ENCODE results near the gene DYNLT5. TPM values are rescaled to one million over a fixed set of nuclear protein-coding genes. Genes with fewer than 3 reads are reported as not detected.
"Not testable (repeated sequence)": the region's sequence is repeated elsewhere in the genome, so short reads cannot be mapped to it uniquely, and the experiment has no call there.

The DYNLT5 gene
- total RNA-seq, 5 donors from 2014 or later (not counting 1 experiment from before 2014, with no cell fraction given) = 0.78 TPM; not detected in 4

DNA sequence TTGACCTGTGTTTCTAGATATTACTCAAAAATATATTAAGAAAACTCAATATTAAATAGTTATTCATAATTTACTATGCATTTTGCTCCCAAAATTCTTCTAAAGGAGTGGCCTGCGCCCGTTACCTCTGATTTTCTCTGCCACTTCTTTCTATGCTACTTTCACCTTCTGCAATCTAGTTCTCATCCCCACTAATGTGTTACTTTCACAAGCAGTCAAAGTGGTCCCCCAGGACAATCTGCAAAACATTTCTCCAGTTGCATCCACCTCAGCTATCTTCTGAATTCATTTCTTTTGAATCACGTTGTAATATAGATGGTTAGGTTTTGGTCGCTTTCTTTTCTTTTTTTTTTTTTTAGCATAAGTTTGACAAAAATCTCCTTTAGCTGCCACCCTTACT lies 35.4 kb downstream of the DYNLT5 start:
- H3K27ac ChIP-seq (ENCODE audit: low read length) = no peak overlapping the region
- H3K9me3 ChIP-seq = no peaks in the 10 kb centered on the region
- no peaks in the 10 kb centered on the region for H3K36me3 Mint-ChIP-seq
- no peaks in the 10 kb centered on the region for H3K36me3 ChIP-seq (ENCODE audit: control insufficient read depth in 2 of 2, extremely low read depth in 1 of 2, insufficient read depth in 1 of 2, low read length in 1 of 2)
- no peak overlapping the region for H3K4me3 ChIP-seq (ENCODE audit: control insufficient read depth in 1 of 2, extremely low read depth in 1 of 2, low read length in 1 of 2)
- H3K4me3 Mint-ChIP-seq = no peak overlapping the region
- H3K9me3 Mint-ChIP-seq = no peaks in the 10 kb centered on the region
- 61% methylated on average over 2 of the region's 4 CpGs for WGBS (ENCODE audit: insufficient coverage)
- no peaks in the 10 kb centered on the region for H3K27me3 Mint-ChIP-seq
- DNase-seq (no peak), ATAC-seq (replicated peaks in 1 of 4) (no peak)
- ChIA-PET CTCF (interaction anchor here in 1 of 2 donors (0.6 kb wide), 1 partner anchor 424 kb away, joined by 4 read pairs; no protein-coding TSS in a partner anchor), POLR2A (interaction anchor here in 1 of 2 donors (0.6 kb wide), 2 partner anchors 18 to 143 kb away, joined by 5 to 7 read pairs; no protein-coding TSS in a partner anchor)
- no peaks in the 10 kb centered on the region for H3K27me3 ChIP-seq (replicated peaks in 1 of 2; ENCODE audit: control insufficient read depth in 2 of 2, extremely low read depth in 1 of 2, insufficient read depth in 2 of 2, low read length in 1 of 2)
- peaks cover 3 to 18% of the 10 kb centered on the region in 2 experiments for H3K4me1 ChIP-seq (ENCODE audit: control insufficient read depth in 1 of 2, extremely low read depth in 1 of 2, insufficient read depth in 2 of 2, low read length in 2 of 2)
- peaks cover 12 to 14% (median 13%) of the 10 kb centered on the region in 3 donors for H3K4me1 Mint-ChIP-seq
- H3K27ac Mint-ChIP-seq = peak overlapping the region in 1 of 2 donors; percentile 41

DNA sequence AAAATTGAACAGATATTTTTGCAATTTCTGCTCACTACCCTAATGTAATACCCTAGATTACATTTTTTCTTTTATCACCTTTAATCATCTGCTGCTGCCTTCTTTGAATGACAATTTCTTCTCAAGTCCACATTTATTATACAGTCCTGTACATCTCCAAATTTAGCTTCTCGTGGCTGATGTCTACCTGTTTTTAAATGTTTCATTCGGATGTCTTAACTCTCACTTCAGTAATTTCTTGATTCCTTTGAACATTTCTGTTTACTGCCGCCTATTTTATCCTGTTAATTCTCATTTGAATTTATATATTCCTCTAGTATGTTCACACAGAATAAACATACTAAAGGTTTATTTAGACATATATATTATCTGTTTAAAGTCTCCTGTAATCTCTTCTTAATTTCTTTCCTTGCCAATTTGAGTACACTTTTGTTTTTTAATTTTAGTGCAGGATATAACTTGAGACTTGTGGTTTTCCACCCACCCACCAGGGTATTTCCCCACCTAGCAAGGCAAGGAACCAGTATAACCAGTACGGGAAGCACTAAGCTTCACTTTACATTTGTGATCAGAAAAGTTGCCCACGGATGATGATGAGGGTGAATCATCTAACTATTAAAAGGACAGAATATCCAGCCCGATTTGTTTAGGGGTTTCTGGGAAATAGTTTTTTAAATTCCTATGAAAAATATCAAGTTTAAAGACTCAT lies 36.1 kb downstream of the DYNLT5 start:
- ATAC-seq (replicated peaks in 1 of 4) = peak; percentile 61 to 100 (median 87)
- Mint-ChIP-seq H3K4me1 (peaks cover 12 to 14% (median 13%) of the 10 kb centered on the region in 3 donors), H3K27me3 (no peaks in the 10 kb centered on the region), H3K9me3 (no peaks in the 10 kb centered on the region), H3K27ac (peak overlapping the region; percentile 55 to 62), H3K4me3 (peak overlapping the region; percentile 29 to 61 (median 38)), H3K36me3 (no peaks in the 10 kb centered on the region)
- DNase-seq = peak in 28 of 35 experiments; percentile 2 to 67 (median 22)
- no peaks in the 10 kb centered on the region for H3K9me3 ChIP-seq
- ChIA-PET CTCF (interaction anchor here in 1 of 2 donors (0.6 to 0.9 kb wide), 2 partner anchors 11 to 424 kb away, joined by 3 to 4 read pairs; no protein-coding TSS in a partner anchor), POLR2A (interaction anchor here in 1 of 2 donors (0.6 kb wide), 3 partner anchors 18 to 406 kb away, joined by 3 to 7 read pairs (median 5); no protein-coding TSS in a partner anchor)
- no peak overlapping the region for H3K27ac ChIP-seq (ENCODE audit: low read length)
- H3K36me3 ChIP-seq (ENCODE audit: control insufficient read depth in 2 of 2, extremely low read depth in 1 of 2, insufficient read depth in 1 of 2, low read length in 1 of 2) = no peaks in the 10 kb centered on the region
- no peaks in the 10 kb centered on the region for H3K27me3 ChIP-seq (replicated peaks in 1 of 2; ENCODE audit: control insufficient read depth in 2 of 2, extremely low read depth in 1 of 2, insufficient read depth in 2 of 2, low read length in 1 of 2)
- WGBS (ENCODE audit: insufficient coverage) = no CpG with 5 or more reads among the region's 6 CpGs
- peaks cover 3 to 18% of the 10 kb centered on the region in 2 experiments for H3K4me1 ChIP-seq (ENCODE audit: control insufficient read depth in 1 of 2, extremely low read depth in 1 of 2, insufficient read depth in 2 of 2, low read length in 2 of 2)
- no peak overlapping the region for H3K4me3 ChIP-seq (ENCODE audit: control insufficient read depth in 1 of 2, extremely low read depth in 1 of 2, low read length in 1 of 2)

DNA sequence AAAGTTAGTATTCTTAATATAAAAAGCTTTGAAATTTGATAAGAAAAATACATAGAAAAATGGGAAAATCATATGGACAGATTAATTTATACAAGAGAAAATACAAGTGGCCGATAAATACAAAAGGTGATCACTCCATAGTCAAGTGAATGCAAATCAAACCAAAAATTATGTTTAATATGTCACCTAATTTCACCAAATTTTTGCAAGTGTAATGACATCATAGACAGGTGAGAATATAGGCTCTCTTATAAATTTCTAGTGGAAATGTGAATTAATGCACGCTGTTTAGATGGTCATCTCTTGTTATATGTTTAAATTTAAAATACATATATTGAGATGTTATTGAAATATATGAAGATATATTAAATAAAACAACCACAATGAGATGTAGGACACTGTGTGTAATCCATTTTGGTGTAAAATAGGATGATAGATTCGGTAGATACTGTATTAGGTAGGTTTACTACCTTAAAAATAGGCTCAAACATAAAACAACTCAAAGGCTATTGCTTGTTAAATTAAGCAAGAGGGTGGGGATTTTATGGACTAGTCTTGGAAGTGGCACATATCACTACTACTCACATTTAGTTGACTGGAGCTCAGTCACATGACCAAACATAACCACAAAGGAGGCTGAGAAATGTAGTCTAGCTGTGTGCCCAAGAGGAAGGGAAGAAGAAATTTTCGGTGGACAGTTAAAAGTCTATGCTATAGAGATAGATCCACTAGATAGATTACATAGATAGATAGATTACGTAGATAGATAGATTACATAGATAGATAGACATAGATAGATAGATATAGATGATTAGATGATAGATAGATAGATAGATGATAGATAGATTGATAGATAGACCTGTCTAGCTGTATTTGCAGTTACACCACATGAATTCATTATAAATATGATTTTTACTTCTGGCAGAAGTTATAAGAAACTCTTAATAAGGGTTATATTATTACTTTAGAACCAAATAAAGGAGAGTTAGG lies 39.7 kb downstream of the DYNLT5 start:
- Histone ChIP-seq H3K9me3 (no peaks in the 10 kb centered on the region), H3K4me1 (ENCODE audit: control insufficient read depth in 1 of 2, extremely low read depth in 1 of 2, insufficient read depth in 2 of 2, low read length in 2 of 2) (peaks cover 3 to 18% of the 10 kb centered on the region in 2 experiments), H3K27me3 (replicated peaks in 1 of 2; ENCODE audit: control insufficient read depth in 2 of 2, extremely low read depth in 1 of 2, insufficient read depth in 2 of 2, low read length in 1 of 2) (no peaks in the 10 kb centered on the region), H3K27ac (ENCODE audit: low read length) (no peak overlapping the region), H3K4me3 (ENCODE audit: control insufficient read depth in 1 of 2, extremely low read depth in 1 of 2, low read length in 1 of 2) (no peak overlapping the region), H3K36me3 (ENCODE audit: control insufficient read depth in 2 of 2, extremely low read depth in 1 of 2, insufficient read depth in 1 of 2, low read length in 1 of 2) (no peaks in the 10 kb centered on the region)
- peaks cover 12 to 14% (median 12%) of the 10 kb centered on the region in 3 donors for H3K4me1 Mint-ChIP-seq
- H3K27ac Mint-ChIP-seq = no peak overlapping the region
- H3K9me3 Mint-ChIP-seq = no peaks in the 10 kb centered on the region
- H3K36me3 Mint-ChIP-seq = no peaks in the 10 kb centered on the region
- no peak overlapping the region for H3K4me3 Mint-ChIP-seq
- DNase-seq (no peak), ATAC-seq (replicated peaks in 1 of 4) (no peak)
- H3K27me3 Mint-ChIP-seq = no peaks in the 10 kb centered on the region
- ChIA-PET CTCF (no interaction called here), POLR2A (no interaction called here)
- no CpG with 5 or more reads among the region's 5 CpGs for WGBS (ENCODE audit: insufficient coverage)

DNA sequence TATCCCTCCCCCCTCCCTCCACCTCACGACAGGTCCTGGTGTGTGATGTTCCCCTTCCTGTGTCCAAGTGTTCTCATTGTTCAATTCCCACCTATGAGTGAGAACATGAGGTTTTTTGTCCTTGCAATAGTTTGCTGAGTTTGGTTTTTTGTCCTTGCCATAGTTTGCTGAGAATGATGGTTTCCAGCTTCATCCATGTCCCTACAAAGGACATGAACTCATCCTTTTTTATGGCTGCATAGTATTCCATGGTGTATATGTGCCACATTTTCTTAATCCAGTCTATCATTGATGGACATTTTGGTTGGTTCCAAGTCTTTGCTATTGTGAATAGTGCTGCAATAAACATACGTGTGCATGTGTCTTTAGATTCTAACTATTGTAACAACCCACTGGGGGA lies 43.6 kb downstream of the DYNLT5 start:
- DNase-seq; H3K27ac Mint-ChIP-seq; H3K4me3 ChIP-seq (ENCODE audit: control insufficient read depth in 1 of 2, extremely low read depth in 1 of 2, low read length in 1 of 2); CTCF ChIA-PET; H3K4me1 ChIP-seq (ENCODE audit: control insufficient read depth in 1 of 2, extremely low read depth in 1 of 2, insufficient read depth in 2 of 2, low read length in 2 of 2); H3K27me3 Mint-ChIP-seq; H3K36me3 ChIP-seq (ENCODE audit: control insufficient read depth in 2 of 2, extremely low read depth in 1 of 2, insufficient read depth in 1 of 2, low read length in 1 of 2); H3K36me3 Mint-ChIP-seq; H3K27me3 ChIP-seq (replicated peaks in 1 of 2; ENCODE audit: control insufficient read depth in 2 of 2, extremely low read depth in 1 of 2, insufficient read depth in 2 of 2, low read length in 1 of 2); ATAC-seq (replicated peaks in 1 of 4); H3K27ac ChIP-seq (ENCODE audit: low read length); H3K4me3 Mint-ChIP-seq; POLR2A ChIA-PET; H3K9me3 ChIP-seq; H3K4me1 Mint-ChIP-seq; H3K9me3 Mint-ChIP-seq: not testable (repeated sequence)
- no CpG with 5 or more reads among the region's 2 CpGs for WGBS (ENCODE audit: insufficient coverage)

DNA sequence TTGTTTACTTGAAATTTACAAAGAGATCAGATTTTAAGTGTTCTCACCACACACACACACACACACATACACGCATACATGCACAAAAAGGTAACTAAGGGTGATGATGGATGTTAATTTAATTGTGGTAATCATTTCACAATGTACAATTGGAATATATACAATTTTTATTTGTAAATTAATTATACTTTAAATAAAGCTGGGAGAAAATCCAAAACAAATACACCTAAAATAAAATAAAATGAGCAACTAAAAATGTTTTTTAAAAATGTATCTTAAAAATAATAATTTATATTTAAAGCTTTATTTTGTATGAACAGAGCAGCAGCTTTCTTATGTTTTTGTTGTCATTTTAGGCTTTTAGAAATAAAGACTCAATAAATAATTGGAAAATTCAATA lies 57.0 kb downstream of the DYNLT5 start:
- DNase-seq = no peak
- no peak overlapping the region for H3K4me3 ChIP-seq (ENCODE audit: control insufficient read depth in 1 of 2, extremely low read depth in 1 of 2, low read length in 1 of 2)
- Mint-ChIP-seq H3K27ac (no peak overlapping the region), H3K9me3 (no peaks in the 10 kb centered on the region), H3K4me3 (no peak overlapping the region), H3K27me3 (peaks cover 0 to 2% of the 10 kb centered on the region in 2 donors), H3K36me3 (no peaks in the 10 kb centered on the region), H3K4me1 (no peaks in the 10 kb centered on the region)
- CTCF ChIA-PET = no interaction called here
- no peaks in the 10 kb centered on the region for H3K4me1 ChIP-seq (ENCODE audit: control insufficient read depth in 1 of 2, extremely low read depth in 1 of 2, insufficient read depth in 2 of 2, low read length in 2 of 2)
- no peaks in the 10 kb centered on the region for H3K36me3 ChIP-seq (ENCODE audit: control insufficient read depth in 2 of 2, extremely low read depth in 1 of 2, insufficient read depth in 1 of 2, low read length in 1 of 2)
- no peaks in the 10 kb centered on the region for H3K9me3 ChIP-seq
- no peak overlapping the region for H3K27ac ChIP-seq (ENCODE audit: low read length)
- ATAC-seq (replicated peaks in 1 of 4) = no peak
- POLR2A ChIA-PET = no interaction called here
- no peaks in the 10 kb centered on the region for H3K27me3 ChIP-seq (replicated peaks in 1 of 2; ENCODE audit: control insufficient read depth in 2 of 2, extremely low read depth in 1 of 2, insufficient read depth in 2 of 2, low read length in 1 of 2)
- WGBS (ENCODE audit: insufficient coverage) = no CpG with 5 or more reads among the region's 1 CpG

DNA sequence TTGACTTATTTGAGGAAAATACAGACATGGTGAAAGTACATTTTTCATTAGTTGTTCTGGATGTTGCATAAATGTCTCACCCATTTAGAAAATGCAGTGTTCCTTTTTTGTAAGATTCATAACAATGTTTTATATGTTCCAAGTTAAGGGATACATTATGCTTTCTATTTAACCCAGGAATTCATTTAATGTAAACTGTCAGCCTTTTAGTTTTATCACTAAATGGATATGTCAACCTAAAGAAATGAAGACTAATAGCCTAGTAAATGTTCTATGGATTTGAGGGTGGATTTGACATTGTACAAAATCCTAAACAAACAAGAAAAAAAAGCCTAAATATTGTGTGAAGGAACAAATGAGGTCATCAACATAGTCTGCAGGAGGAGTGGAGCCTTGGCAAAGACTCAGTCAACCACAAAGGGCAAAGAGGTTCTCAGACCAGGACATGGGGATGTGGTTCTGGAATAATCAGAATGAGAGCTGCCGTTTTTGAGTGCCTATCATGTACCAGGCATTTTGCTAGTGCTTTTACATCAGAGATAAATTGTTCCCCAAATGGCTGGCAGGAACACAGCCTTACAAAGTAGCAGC lies 57.6 kb downstream of the DYNLT5 start:
- WGBS (ENCODE audit: insufficient coverage) = no CpG with 5 or more reads among the region's 1 CpG
- H3K27me3 Mint-ChIP-seq = no peaks in the 10 kb centered on the region
- no peaks in the 10 kb centered on the region for H3K27me3 ChIP-seq (replicated peaks in 1 of 2; ENCODE audit: control insufficient read depth in 2 of 2, extremely low read depth in 1 of 2, insufficient read depth in 2 of 2, low read length in 1 of 2)
- no peak overlapping the region for H3K27ac Mint-ChIP-seq
- no peak overlapping the region for H3K4me3 Mint-ChIP-seq
- H3K9me3 ChIP-seq = no peaks in the 10 kb centered on the region
- ChIA-PET POLR2A (no interaction called here), CTCF (no interaction called here)
- H3K4me3 ChIP-seq (ENCODE audit: control insufficient read depth in 1 of 2, extremely low read depth in 1 of 2, low read length in 1 of 2) = no peak overlapping the region
- no peaks in the 10 kb centered on the region for H3K9me3 Mint-ChIP-seq
- H3K36me3 Mint-ChIP-seq = no peaks in the 10 kb centered on the region
- H3K4me1 Mint-ChIP-seq = no peaks in the 10 kb centered on the region
- H3K36me3 ChIP-seq (ENCODE audit: control insufficient read depth in 2 of 2, extremely low read depth in 1 of 2, insufficient read depth in 1 of 2, low read length in 1 of 2) = no peaks in the 10 kb centered on the region
- no peaks in the 10 kb centered on the region for H3K4me1 ChIP-seq (ENCODE audit: control insufficient read depth in 1 of 2, extremely low read depth in 1 of 2, insufficient read depth in 2 of 2, low read length in 2 of 2)
- no peak for DNase-seq
- no peak for ATAC-seq (replicated peaks in 1 of 4)
- H3K27ac ChIP-seq (ENCODE audit: low read length) = no peak overlapping the region
